Measurements from ENCODE around the gene IFI27L1. TPM values are rescaled to one million over a fixed set of nuclear protein-coding genes. Genes with fewer than 3 reads are reported as not detected.

The IFI27L1 gene
- total RNA-seq, 4 donors from 2014 or later = 3.3 to 13.3 (median 7.2) TPM

DNA sequence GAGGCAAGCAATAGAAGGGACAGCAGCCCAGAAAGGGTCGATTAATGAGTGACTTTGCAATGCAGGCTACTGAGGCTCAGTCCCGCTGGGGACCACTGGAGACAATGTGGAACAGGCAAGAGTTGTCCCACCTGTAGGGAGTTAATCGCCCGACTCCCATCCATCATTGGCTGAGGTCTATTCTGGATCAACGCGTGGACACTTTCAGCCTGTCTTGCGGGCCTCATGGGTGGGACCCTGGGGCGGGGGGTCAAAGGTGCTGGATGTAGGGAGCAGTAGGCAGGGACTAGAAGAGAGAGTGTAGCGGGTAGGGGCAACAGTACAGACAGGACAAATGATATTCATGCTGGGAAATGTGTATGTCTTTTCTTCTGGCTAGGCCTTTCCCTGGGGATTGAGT is 42.2 kb downstream of the IFI27L1 start:
- no peak for TF ChIP-seq CTCF (IDR thresholded peaks at IDR 0.05; ENCODE audit: low read depth)

DNA sequence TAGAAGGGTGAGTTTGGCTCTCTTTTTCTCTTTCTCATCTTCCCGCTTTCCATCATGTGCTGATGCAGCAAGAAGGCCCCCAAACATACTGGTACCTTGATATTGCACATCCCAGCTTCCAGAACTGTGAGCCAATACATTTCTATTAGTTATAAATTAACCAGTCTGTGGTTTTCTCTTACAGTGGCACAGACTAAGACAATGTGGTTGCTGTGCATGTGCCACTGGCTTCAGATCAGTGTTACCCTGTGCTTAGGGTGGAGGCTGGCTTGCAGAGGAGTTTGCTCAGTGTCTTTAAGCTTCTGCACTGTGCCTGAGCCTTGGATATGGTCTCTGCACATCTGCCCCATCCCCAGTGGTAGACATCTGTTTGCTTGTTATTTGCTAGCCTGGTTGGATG is 42.8 kb downstream of the IFI27L1 start:
- TF ChIP-seq CTCF (IDR thresholded peaks at IDR 0.05; ENCODE audit: low read depth) = no peak

- TF ChIP-seq CTCF (IDR thresholded peaks at IDR 0.05; ENCODE audit: low read depth) = no peak
Measured at GRCh38 chr14:94124582-94125377, 43.7 kb downstream of the IFI27L1 start.

- TF ChIP-seq CTCF (IDR thresholded peaks at IDR 0.05; ENCODE audit: low read depth) = no peak
Measured at GRCh38 chr14:94125659-94126418, 44.7 kb downstream of the IFI27L1 start.

DNA sequence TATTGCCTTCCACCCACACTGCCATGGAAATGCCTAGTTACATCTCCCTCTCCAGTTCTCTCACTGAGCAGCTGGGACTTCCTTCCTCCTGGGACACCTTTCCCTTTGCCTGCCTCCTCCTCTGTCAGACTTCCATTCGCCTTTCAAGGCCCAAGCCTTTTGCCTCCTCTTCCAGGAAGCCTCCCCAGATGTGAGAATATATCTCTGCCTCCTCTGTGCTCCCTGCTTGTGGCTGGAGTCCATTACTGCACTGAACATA is 45.2 kb downstream of the IFI27L1 start:
- TF ChIP-seq CTCF (IDR thresholded peaks at IDR 0.05; ENCODE audit: low read depth) = no peak

DNA sequence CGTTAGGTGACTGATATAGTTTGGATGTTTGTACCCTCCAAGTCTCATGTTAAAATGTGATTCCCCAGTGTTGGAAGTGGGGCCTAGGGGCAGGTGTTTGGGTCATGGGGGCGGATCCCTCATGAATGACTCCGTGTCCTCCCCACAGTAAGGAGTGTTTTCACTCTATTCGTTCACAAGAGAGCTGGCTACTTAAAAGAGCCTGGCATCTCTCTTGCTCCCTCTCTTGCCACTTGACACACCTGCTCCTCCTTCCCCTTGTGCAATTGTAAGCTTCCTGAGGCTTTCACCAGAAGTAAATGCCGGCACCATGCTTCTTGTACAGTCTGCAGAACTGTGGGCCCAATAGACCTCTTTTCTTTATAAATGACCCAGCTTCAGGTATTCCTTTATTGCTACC is 45.7 kb downstream of the IFI27L1 start:
- TF ChIP-seq CTCF (IDR thresholded peaks at IDR 0.05; ENCODE audit: low read depth) = no peak

DNA sequence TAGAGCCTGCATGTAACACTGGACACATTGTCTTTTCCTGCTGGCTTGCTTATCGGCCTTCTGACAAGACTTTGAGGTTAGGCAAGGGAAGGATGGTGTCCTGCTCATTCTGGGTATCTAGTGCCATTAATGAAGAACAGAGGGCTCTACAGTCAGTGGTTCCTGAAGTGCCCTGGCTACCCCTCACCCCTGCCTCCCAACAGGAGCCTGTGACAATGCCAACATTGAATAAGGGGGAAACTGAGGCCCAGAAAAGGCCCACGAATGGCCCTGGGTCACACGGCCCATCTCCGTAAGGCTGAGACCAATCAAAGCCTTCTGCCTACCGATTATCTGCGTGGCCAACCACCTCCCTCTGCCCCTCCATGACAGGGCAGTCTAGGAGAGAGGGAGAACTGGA is 46.2 kb downstream of the IFI27L1 start:
- TF ChIP-seq CTCF (IDR thresholded peaks at IDR 0.05; ENCODE audit: low read depth) = no peak
